Fibroblast of gingiva (primary cell): ENCODE measurements around the gene IQGAP1.
A peak's percentile ranks its signal among the peaks of the same experiment; 100 is the strongest.
"Not testable (repeated sequence)": the region's sequence is repeated elsewhere in the genome, so short reads cannot be mapped to it uniquely, and the experiment has no call there.

Source experiments
- DNase-seq: peaks from one replicate; pipeline ENCODE4 v3.0.0-alpha.2; 2011; ENCODE audit warnings: low read depth

Gene IQGAP1

GRCh38 chr15:90387534-90388461 lies at the start of gene IQGAP1:
Gene IQGAP1 (plus strand): TSS chr15:90388242. CDS start chr15:90388342, 100 bp downstream.
- DNase-seq, result peak; percentile 96

GRCh38 chr15:90338532-90338931 lies 49.5 kb upstream of the IQGAP1 start:
- no peak for DNase-seq

- no peak for DNase-seq
Observed at GRCh38 chr15:90340345-90340744, 47.7 kb upstream of the IQGAP1 start.

GRCh38 chr15:90343302-90343790 lies 44.7 kb upstream of the IQGAP1 start:
- DNase-seq, result peak; percentile 14

GRCh38 chr15:90344662-90345061 lies 43.4 kb upstream of the IQGAP1 start:
- DNase-seq, result no peak

- no peak for DNase-seq
Observed at GRCh38 chr15:90345857-90346256, 42.2 kb upstream of the IQGAP1 start.

- DNase-seq, result not testable (repeated sequence)
Observed at GRCh38 chr15:90347431-90348065, 40.5 kb upstream of the IQGAP1 start.

- no peak for DNase-seq
Observed at GRCh38 chr15:90348456-90348855, 39.6 kb upstream of the IQGAP1 start.

GRCh38 chr15:90349072-90349471 lies 39.0 kb upstream of the IQGAP1 start:
- no peak for DNase-seq

- no peak for DNase-seq
Observed at GRCh38 chr15:90349821-90350220, 38.2 kb upstream of the IQGAP1 start.

GRCh38 chr15:90351479-90352106 lies 36.4 kb upstream of the IQGAP1 start:
- no peak for DNase-seq

GRCh38 chr15:90352107-90352893 lies 35.7 kb upstream of the IQGAP1 start, which contains the start of gene ZNF774:
Gene ZNF774 (plus strand): TSS chr15:90352284. CDS start chr15:90354661, 2,377 bp downstream.
- peak; percentile 89 for DNase-seq

- DNase-seq, result no peak
Observed at GRCh38 chr15:90354986-90355385, 33.1 kb upstream of the IQGAP1 start.

GRCh38 chr15:90358124-90359033 lies 29.7 kb upstream of the IQGAP1 start:
- DNase-seq, result peak; percentile 39

- DNase-seq, result no peak
Observed at GRCh38 chr15:90360746-90361145, 27.3 kb upstream of the IQGAP1 start.

- DNase-seq, result peak; percentile 83
Observed at GRCh38 chr15:90362936-90363212, 25.2 kb upstream of the IQGAP1 start.

- no peak for DNase-seq
Observed at GRCh38 chr15:90364251-90364650, 23.8 kb upstream of the IQGAP1 start.

- DNase-seq, result no peak
Observed at GRCh38 chr15:90365414-90366055, 22.5 kb upstream of the IQGAP1 start.

GRCh38 chr15:90367576-90367975 lies 20.5 kb upstream of the IQGAP1 start:
- DNase-seq, result peak; percentile 37

GRCh38 chr15:90375071-90375470 lies 13.0 kb upstream of the IQGAP1 start:
- no peak for DNase-seq
